HepG2 (cell line): ENCODE data around the gene PIM3. TPM values are rescaled to one million over a fixed set of nuclear protein-coding genes. Genes with fewer than 3 reads are reported as not detected.

Experiments
- ATAC-seq: fragments of 200-7000 bp; cut with Tn5 transposase; 3 replicates; pipeline ENCODE4 v1.9.1; 2020; ENCODE audit warnings: mild to moderate bottlenecking, moderate library complexity
- BruUV-seq: library from RNA; stranded (reverse); fragments of 400-500 nt; replicated peaks from 2 replicates; lab custom pipeline; 2021; lab: Mats Ljungman, UMichigan
- CTCF ChIA-PET: fragments of 300-600 bp; formaldehyde crosslinking; extraction: SDS; loops from one replicate; lab custom pipeline; 2021; ENCODE audit warnings: low total read pairs, inconsistent platforms, low intra/inter-chr PET ratio; lab: Yijun Ruan, JAX
- POLR2A ChIA-PET: fragments of 350-600 bp; sonication (Branson Sonifier 250); formaldehyde crosslinking; loops from one replicate; lab custom pipeline; 2020; ENCODE audit warnings: antibody characterized with exemption, inconsistent platforms; lab: Yijun Ruan, JAX
- DNase-seq: peaks from one replicate; pipeline ENCODE4 v3.0.0-alpha.2; 2015; ENCODE audit warnings: low spot score
- FAIRE-seq: peaks from 3 replicates; lab custom pipeline; 2011; peaks lifted over from hg19 to GRCh38; lab: Jason Lieb, UNC
- H2AFZ ChIP-seq: one replicate; pipeline ENCODE4 v1.6.1; 2011; ENCODE audit warnings: low read length, inconsistent platforms
- H3K27ac ChIP-seq: fragments of 300-600 bp; 3 replicates; pipeline ENCODE4 v1.8.0; 2011; ENCODE audit warnings: mixed run types, mild to moderate bottlenecking, mixed read lengths, low read length, inconsistent platforms; ENCODE audit not compliant: insufficient read depth; ENCODE audit errors: extremely low read length
- H3K27me3 ChIP-seq, 2 experiments: fragments of 200-600 bp in 1 of 2; 2 replicates in 1 of 2; 3 replicates in 1 of 2; pipeline versions ENCODE4 v1.6.0 to v1.8.0; 2011; ENCODE audit warnings: low read length in 2 of 2, mild to moderate bottlenecking in 2 of 2, moderate library complexity in 2 of 2, inconsistent platforms in 1 of 2; ENCODE audit not compliant: insufficient read depth in 2 of 2, control insufficient read depth in 1 of 2
- H3K36me3 ChIP-seq, 2 experiments: fragments of 200-600 bp in 1 of 2; replicated peaks in 1 of 2; 2 replicates in 1 of 2; 3 replicates in 1 of 2; pipeline versions ENCODE4 v1.5.1 to v1.8.0; 2011; ENCODE audit warnings: low read length in 2 of 2, inconsistent platforms in 1 of 2; ENCODE audit not compliant: insufficient read depth in 2 of 2, control insufficient read depth in 1 of 2
- H3K4me1 ChIP-seq: 2 replicates; pipeline ENCODE4 v1.5.1; 2012; ENCODE audit warnings: low read length, inconsistent platforms; ENCODE audit not compliant: insufficient read depth
- H3K4me2 ChIP-seq: 2 replicates; pipeline ENCODE4 v1.6.0; 2011; ENCODE audit warnings: low read depth, low read length, inconsistent platforms
- H3K4me3 ChIP-seq, 3 experiments: fragments of 200-600 bp in 1 of 3; sonication (generic), shearing (Covaris generic) in 1 of 3; replicated peaks in 1 of 3; 2 replicates each; pipeline ENCODE4 v1.5.1; 2011 to 2016; ENCODE audit warnings: low read length in 3 of 3, inconsistent platforms in 2 of 3, low read depth in 2 of 3, mild to moderate bottlenecking in 2 of 3, control low read depth in 1 of 3, mixed read lengths in 1 of 3; ENCODE audit not compliant: insufficient read depth in 1 of 3
- H3K79me2 ChIP-seq: one replicate; pipeline ENCODE4 v1.6.1; 2011; ENCODE audit warnings: low read length, inconsistent platforms; ENCODE audit not compliant: insufficient read depth
- H3K9ac ChIP-seq: 2 replicates; pipeline ENCODE4 v1.6.0; 2011; ENCODE audit warnings: mild to moderate bottlenecking, low read depth, low read length, inconsistent platforms; ENCODE audit not compliant: insufficient read depth
- H3K9me3 ChIP-seq: 2 replicates; pipeline ENCODE4 v1.5.1; 2012; ENCODE audit warnings: mild to moderate bottlenecking, low read length
- H4K20me1 ChIP-seq: 2 replicates; pipeline ENCODE4 v1.6.0; 2011; ENCODE audit warnings: inconsistent platforms, mild to moderate bottlenecking, low read length, moderate library complexity; ENCODE audit not compliant: insufficient read depth
- AHR ChIP-seq: IDR thresholded peaks from 2 replicates; pipeline ENCODE4 v1.6.1; 2018; ENCODE audit warnings: missing genetic modification reagents, missing compliant biosample characterization
- BCL6 ChIP-seq: IDR thresholded peaks from 2 replicates; pipeline ENCODE4 v1.6.1; 2016; ENCODE audit warnings: missing genetic modification reagents, missing compliant biosample characterization
- BORCS8-MEF2B ChIP-seq: sonication (generic); formaldehyde crosslinking; IDR thresholded peaks from 2 replicates; pipeline ENCODE4 v1.8.0; 2022; ENCODE audit warnings: mild to moderate bottlenecking, missing genetic modification reagents
- CEBPB ChIP-seq: IDR thresholded peaks from 2 replicates; pipeline ENCODE4 v1.6.1; 2011; ENCODE audit warnings: low read depth, low read length, improper control_type of control experiment, borderline replicate concordance
- GATA4 ChIP-seq: sonication (generic); IDR thresholded peaks from 2 replicates; pipeline ENCODE4 v1.6.1; 2016; ENCODE audit warnings: antibody characterized with exemption, low read depth, borderline replicate concordance
- HOXA9 ChIP-seq: sonication (generic); formaldehyde crosslinking; IDR thresholded peaks from 2 replicates; pipeline ENCODE4 v1.8.1; 2022; ENCODE audit warnings: missing genetic modification reagents, mild to moderate bottlenecking, moderate library complexity, borderline replicate concordance
- IRX3 ChIP-seq: sonication (generic); formaldehyde crosslinking; IDR thresholded peaks from 2 replicates; pipeline ENCODE4 v1.8.1; 2023; ENCODE audit warnings: mild to moderate bottlenecking, low read depth, missing genetic modification reagents, borderline replicate concordance
- MEIS1 ChIP-seq: sonication (generic); formaldehyde crosslinking; IDR thresholded peaks from 2 replicates; pipeline ENCODE4 v1.9.0; 2021; ENCODE audit warnings: mild to moderate bottlenecking, missing genetic modification reagents, moderate library complexity, borderline replicate concordance
- NR2C2 ChIP-seq: sonication (generic); formaldehyde crosslinking; IDR thresholded peaks from 2 replicates; pipeline ENCODE4 v1.4.0; 2020; ENCODE audit warnings: missing genetic modification reagents, mild to moderate bottlenecking, moderate library complexity, borderline replicate concordance
- RAD51 ChIP-seq: fragments of 450-650 bp; IDR thresholded peaks from 2 replicates; pipeline ENCODE4 v1.6.1; 2016; ENCODE audit warnings: borderline replicate concordance
- TEAD3 ChIP-seq: optimal IDR thresholded peaks from 2 replicates; pipeline ENCODE3; 2016; ENCODE audit warnings: borderline replicate concordance
- ZNF224 ChIP-seq: sonication (generic); formaldehyde crosslinking; IDR thresholded peaks from 2 replicates; pipeline ENCODE4 v1.5.0; 2020; ENCODE audit warnings: mild to moderate bottlenecking, missing genetic modification reagents
- ZNF251 ChIP-seq: sonication (generic); formaldehyde crosslinking; IDR thresholded peaks from 2 replicates; pipeline ENCODE4 v1.9.0; 2021; ENCODE audit warnings: mild to moderate bottlenecking, missing genetic modification reagents
- ZNF34 ChIP-seq: sonication (generic); formaldehyde crosslinking; IDR thresholded peaks from 2 replicates; pipeline ENCODE4 v1.4.0; 2020; ENCODE audit warnings: mild to moderate bottlenecking, missing genetic modification reagents, borderline replicate concordance
- ZNF468 ChIP-seq: sonication (generic); formaldehyde crosslinking; IDR thresholded peaks from 2 replicates; pipeline ENCODE4 v1.8.0; 2022; ENCODE audit warnings: mild to moderate bottlenecking, moderate library complexity, missing genetic modification reagents
- ZNF629 ChIP-seq: sonication (generic); formaldehyde crosslinking; conservative IDR thresholded peaks from 2 replicates; pipeline ENCODE4 v1.5.0; 2020; ENCODE audit warnings: missing genetic modification reagents
- ZNF644 ChIP-seq: IDR thresholded peaks from 2 replicates; pipeline ENCODE4 v1.6.1; 2016; ENCODE audit warnings: low read depth
- WGBS: methylation state at CpG from one replicate; pipeline ENCODE4 v1.1.6; 2017; ENCODE audit warnings: low lambda C conversion rate; 5-methylcytosine and 5-hydroxymethylcytosine counted together
- in situ Hi-C: cut with HindIII; loops from 2 replicates; pipeline ENCODE4 v1.10.0; 2017; ENCODE audit warnings: low pct_unique_long_range_greater_than_20kb; ENCODE audit not compliant: extremely low pct_ligation_motif_present
- intact Hi-C: fragments of 100-400 bp; cut with micrococcal nuclease; formaldehyde crosslinking; loops from one replicate; pipeline ENCODE4 v1.10.0; 2022; ENCODE audit not compliant: unreplicated experiment
- polyA plus RNA-seq, 8 experiments: library from polyadenylated mRNA; depleted of rRNA in 3 of 8; stranded (reverse) in 7 of 8; unstranded in 1 of 8; fragments of >200 nt; fragmentation: Illumina TruSeq in 4 of 8; extraction: Trizol in 4 of 8; gene quantifications; 2 replicates each; pipeline versions ENCODE4 v1.2.1 to v1.2.3, GENCODE V29; 2011 to 2016; ENCODE audit warnings: low read depth in 4 of 8, missing spikeins in 1 of 8, mixed read lengths in 1 of 8; ENCODE audit not compliant: insufficient read depth in 1 of 8
- total RNA-seq, 5 experiments: library from RNA; depleted of rRNA; stranded (reverse); fragments of >200 nt; fragmentation: Illumina TruSeq; extraction: Trizol; gene quantifications; 2 replicates each; pipeline ENCODE4 v1.2.3, GENCODE V29; 2016; ENCODE audit warnings: low read depth in 1 of 5
- TF ChIP-seq, protein P1 (sequence below): IDR thresholded peaks from 2 replicates; pipeline ENCODE4 v1.6.1; 2012; ENCODE audit warnings: low read depth, low read length, improper control_type of control experiment
- TF ChIP-seq, protein P2 (sequence below): sonication (generic); formaldehyde crosslinking; IDR thresholded peaks from 2 replicates; pipeline ENCODE4 v1.4.0; 2020; ENCODE audit warnings: missing genetic modification reagents

Gene PIM3
- total and polyA plus RNA-seq, 2 of the 13 experiments (the other 11 are each of a cell fraction or from before 2014, with no cell fraction given): 21.6 to 31.2 TPM

DNA sequence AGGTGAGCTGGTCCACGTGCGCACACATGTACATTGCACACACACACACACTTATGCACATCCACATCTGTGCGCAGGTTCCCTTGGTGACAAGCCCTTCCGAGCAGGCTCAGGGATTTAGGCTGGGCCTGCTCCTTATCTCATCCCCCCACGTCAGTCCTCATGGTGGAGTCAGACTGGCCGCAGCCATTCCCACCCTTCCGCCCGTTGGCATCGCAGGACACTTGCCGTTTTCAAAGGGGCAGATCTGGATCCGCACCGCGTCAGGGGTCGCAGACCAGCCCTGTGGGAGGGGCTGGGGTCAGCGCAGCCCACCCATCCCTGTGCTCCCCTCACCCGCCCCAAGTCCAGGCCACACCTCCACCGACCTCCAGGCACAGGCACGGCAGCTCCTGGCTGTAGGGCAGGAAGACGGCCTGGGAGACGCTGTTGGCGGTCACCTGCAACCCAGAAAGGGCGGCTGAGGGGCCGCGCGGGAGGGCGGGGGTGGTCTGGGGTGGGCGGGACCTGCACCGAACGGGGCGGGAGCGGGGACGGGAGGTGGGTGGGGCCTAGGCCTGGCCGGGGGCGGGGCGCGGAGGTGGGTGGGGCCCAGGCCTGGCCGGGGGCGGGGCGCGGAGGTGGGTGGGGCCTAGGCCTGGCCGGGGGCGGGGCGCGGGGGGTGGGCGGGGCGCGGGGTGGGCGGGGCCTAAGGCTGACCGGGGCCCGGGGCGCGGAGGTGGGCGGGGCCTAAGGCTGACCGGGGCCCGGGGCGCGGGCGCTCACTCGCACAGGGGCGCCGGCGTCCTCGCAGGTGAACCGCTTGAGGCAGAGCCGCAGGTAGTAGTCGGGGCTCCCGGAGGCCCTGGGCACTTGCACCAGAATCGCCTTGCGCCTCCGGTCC, 38.7 kb downstream of the PIM3 start (continued):
- TF ChIP-seq CEBPB (no peak), GATA4 (no peak), HOXA9 (CRISPR knock-in tag) (no peak), ZNF644 (CRISPR knock-in tag) (no peak), RAD51 (no peak), TEAD3 (no peak), IRX3 (no peak)

DNA sequence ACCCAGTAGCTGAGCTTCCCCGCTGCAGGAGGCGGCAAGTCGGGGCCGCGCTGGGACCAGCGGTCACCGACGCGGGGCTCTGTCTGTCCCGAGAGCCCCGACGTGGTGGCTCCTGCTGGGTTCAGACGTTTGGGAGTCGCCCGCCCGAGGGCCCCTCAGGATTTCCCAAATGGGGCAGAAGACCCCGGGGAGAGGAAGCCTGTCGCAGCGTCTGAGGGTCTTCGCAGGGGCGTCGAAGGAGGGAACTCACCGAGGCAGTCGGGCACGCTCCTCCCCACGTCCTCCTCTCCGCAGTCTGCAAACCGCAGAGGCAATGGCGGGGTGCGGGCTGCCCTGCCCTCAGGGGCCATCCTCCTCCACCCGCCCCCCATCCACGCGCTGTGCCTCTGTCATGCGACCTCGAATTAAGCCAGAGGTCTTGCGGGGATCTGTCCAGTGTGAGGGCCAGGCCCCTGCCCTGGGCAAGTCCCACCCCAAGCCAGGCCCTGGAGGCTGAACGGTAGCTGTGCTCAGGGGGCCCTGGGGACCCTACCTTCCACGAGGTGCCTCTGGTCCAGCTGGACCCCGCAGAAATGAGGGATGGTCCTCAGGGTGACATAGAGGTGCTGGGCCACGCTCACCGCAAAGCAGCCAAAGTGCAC, 39.5 kb downstream of the PIM3 start:
- Histone ChIP-seq H3K9ac (no peak overlapping the region), H3K9me3 (no peaks in the 10 kb centered on the region), H3K79me2 (no peaks in the 10 kb centered on the region), H3K27ac (no peak overlapping the region), H4K20me1 (no peaks in the 10 kb centered on the region), H3K36me3 (no peaks in the 10 kb centered on the region), H3K27me3 (peaks cover 7 to 12% of the 10 kb centered on the region in 2 experiments; a peak in 4 of 5 replicates), H3K4me2 (no peak overlapping the region), H3K4me3 (no peak overlapping the region), H3K4me1 (no peaks in the 10 kb centered on the region), H2AFZ (no peak overlapping the region)
- CTCF ChIA-PET: no interaction called here
- POLR2A ChIA-PET: no interaction called here
- FAIRE-seq (no peak), DNase-seq (no peak), ATAC-seq (no peak)
- no TSS peak for BruUV-seq
- WGBS: 83% methylated on average over 21 of the region's 41 CpGs
- in situ Hi-C loops: no loop called here
- intact Hi-C loops: no loop called here
- TF ChIP-seq ZNF224 (no peak), MEIS1 (CRISPR knock-in tag) (no peak), ZNF468 (CRISPR knock-in tag) (no peak), NR2C2 (CRISPR knock-in tag) (no peak), ZNF251 (CRISPR knock-in tag) (no peak), BORCS8-MEF2B (CRISPR knock-in tag) (no peak), ZNF629 (no peak), AHR (CRISPR knock-in tag) (no peak), BCL6 (CRISPR knock-in tag) (no peak), ZNF34 (no peak)
- TF ChIP-seq, protein P1, sequence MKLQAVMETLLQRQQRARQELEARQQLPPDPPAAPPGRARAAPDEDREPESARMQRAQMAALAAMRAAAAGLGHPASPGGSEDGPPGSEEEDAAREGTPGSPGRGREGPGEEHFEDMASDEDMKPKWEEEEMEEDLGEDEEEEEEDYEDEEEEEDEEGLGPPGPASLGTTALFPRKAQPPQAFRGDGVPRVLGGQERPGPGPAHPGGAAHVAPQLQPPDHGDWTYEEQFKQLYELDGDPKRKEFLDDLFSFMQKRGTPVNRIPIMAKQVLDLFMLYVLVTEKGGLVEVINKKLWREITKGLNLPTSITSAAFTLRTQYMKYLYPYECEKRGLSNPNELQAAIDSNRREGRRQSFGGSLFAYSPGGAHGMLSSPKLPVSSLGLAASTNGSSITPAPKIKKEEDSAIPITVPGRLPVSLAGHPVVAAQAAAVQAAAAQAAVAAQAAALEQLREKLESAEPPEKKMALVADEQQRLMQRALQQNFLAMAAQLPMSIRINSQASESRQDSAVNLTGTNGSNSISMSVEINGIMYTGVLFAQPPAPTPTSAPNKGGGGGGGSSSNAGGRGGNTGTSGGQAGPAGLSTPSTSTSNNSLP: no peak
- TF ChIP-seq, protein P2, sequence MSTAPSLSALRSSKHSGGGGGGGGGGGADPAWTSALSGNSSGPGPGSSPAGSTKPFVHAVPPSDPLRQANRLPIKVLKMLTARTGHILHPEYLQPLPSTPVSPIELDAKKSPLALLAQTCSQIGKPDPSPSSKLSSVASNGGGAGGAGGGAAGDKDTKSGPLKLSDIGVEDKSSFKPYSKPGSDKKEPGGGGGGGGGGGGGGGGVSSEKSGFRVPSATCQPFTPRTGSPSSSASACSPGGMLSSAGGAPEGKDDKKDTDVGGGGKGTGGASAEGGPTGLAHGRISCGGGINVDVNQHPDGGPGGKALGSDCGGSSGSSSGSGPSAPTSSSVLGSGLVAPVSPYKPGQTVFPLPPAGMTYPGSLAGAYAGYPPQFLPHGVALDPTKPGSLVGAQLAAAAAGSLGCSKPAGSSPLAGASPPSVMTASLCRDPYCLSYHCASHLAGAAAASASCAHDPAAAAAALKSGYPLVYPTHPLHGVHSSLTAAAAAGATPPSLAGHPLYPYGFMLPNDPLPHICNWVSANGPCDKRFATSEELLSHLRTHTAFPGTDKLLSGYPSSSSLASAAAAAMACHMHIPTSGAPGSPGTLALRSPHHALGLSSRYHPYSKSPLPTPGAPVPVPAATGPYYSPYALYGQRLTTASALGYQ (CRISPR knock-in tag): no peak
